Spinal cord (tissue), 10 donors: ENCODE results near the gene RARA. TPM values are rescaled to one million over a fixed set of nuclear protein-coding genes. Genes with fewer than 3 reads are reported as not detected.

Experiments
- DNase-seq, 6 donors: peaks; one replicate each; pipeline versions ENCODE4 v3.0.0 to v3.0.0-alpha.2; 2013 to 2015; ENCODE audit warnings: low spot score in 6 of 6, low read depth in 4 of 6
- H3K27ac ChIP-seq: one replicate; pipeline ENCODE4 v1.5.1; 2013; ENCODE audit warnings: low read depth, low read length, control low read depth
- H3K27me3 ChIP-seq: one replicate; pipeline ENCODE4 v1.6.1; 2013; ENCODE audit warnings: low read length; ENCODE audit not compliant: control insufficient read depth, insufficient read depth
- H3K36me3 ChIP-seq: one replicate; pipeline ENCODE4 v1.6.1; 2013; ENCODE audit warnings: low read length; ENCODE audit not compliant: control insufficient read depth, insufficient read depth
- H3K4me1 ChIP-seq: one replicate; pipeline ENCODE4 v1.6.1; 2013; ENCODE audit warnings: low read length; ENCODE audit not compliant: control insufficient read depth, insufficient read depth
- H3K4me3 ChIP-seq: one replicate; pipeline ENCODE4 v1.5.1; 2013; ENCODE audit warnings: low read depth, low read length, control low read depth
- H3K9me3 ChIP-seq: one replicate; pipeline ENCODE4 v1.6.1; 2013; ENCODE audit warnings: low read length; ENCODE audit not compliant: control insufficient read depth, insufficient read depth
- WGBS: methylation state at CpG from one replicate; pipeline ENCODE4 v1.1.5; 2013; ENCODE audit warnings: missing lambda C conversion rate; ENCODE audit not compliant: insufficient coverage; 5-methylcytosine and 5-hydroxymethylcytosine counted together
- polyA plus RNA-seq, 2 donors: library from polyadenylated mRNA; unstranded; fragments of 120-200 nt; gene quantifications; one replicate each; pipeline ENCODE4 v1.2.1, GENCODE V29; 2013; ENCODE audit not compliant: insufficient read length in 2 of 2
- total RNA-seq, 2 donors: library from RNA; depleted of rRNA in 1 of 2; stranded (reverse); fragments of 120-200 nt in 1 of 2; fragments of >200 nt in 1 of 2; gene quantifications; one replicate each; pipeline versions ENCODE4 v1.2.3 to v1.2.4, GENCODE V29; 2013 to 2014
- donor health status: healthy.

RARA gene
- total and polyA plus RNA-seq, 4 donors = 10.2 to 54.5 (median 36.9) TPM

DNA sequence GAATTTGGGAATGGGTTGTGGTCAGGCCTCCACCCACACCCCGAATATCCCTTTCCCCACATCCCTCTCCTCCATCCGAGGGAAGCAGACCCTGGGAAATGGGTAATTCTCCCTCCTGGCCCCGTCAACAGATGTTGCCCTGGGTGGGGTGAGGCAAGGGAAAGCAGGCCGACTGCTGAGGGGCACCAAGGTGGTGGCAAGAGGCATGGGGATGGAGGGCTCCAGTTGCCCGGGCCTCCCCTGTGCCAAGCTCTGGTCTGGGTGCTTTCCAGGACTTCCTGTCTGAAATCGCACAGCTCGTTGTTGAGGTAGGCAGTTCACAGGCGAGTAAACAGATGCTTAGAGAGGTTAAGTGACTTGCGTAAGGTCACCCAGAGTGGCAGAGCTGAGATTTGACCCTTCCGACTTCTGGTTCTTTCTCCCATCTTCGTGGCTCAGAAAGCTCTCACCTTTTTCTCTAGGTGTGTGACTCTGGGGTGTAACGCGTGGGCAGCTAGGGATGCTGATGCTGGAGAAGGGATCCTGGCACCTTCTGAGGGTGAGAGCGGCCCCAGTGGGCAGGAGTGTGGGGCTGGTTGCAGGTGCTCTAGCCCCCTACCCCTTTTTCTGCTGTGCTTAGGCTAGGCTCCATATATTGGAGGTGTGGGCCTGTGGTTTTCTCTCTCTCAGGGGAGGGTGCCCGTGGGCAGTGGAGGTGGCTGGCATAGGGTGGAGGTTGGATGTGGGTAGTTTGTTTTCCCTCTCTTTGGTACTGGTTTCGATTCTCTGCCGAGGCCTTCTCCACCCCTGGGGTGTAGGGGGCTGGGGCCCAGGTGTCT is 17.2 kb downstream of the RARA start:
- H3K27me3 ChIP-seq = no peaks in the 10 kb centered on the region
- no peaks in the 10 kb centered on the region for H3K9me3 ChIP-seq
- WGBS = 86% methylated on average over 7 of the region's 17 CpGs
- no peak overlapping the region for H3K27ac ChIP-seq
- peaks cover 83% of the 10 kb centered on the region for H3K4me1 ChIP-seq
- H3K4me3 ChIP-seq = no peak overlapping the region
- peaks cover 17% of the 10 kb centered on the region for H3K36me3 ChIP-seq
- DNase-seq = no peak

DNA sequence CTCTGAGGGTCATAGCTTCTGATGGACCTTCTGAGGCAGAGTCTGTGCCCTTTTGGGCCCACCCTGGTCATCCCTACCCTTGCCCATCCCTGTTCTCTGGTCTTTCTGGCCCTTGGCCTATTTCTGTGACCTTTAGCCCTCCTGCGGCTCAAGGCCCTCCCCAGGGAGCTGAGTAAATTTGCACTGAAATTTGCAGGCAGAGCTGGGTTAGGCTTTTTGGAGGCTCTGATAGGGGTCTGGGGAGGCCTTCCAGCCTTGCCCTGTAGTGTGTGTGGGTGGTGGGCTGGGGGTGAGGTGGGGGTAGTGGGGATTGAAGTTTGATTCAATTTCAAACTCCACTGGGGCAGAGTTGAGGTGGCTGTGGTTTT is 17.8 kb downstream of the RARA start:
- H3K9me3 ChIP-seq = no peaks in the 10 kb centered on the region
- WGBS = 88% methylated on average over 1 of the region's 1 CpG
- peaks cover 20% of the 10 kb centered on the region for H3K36me3 ChIP-seq
- no peak overlapping the region for H3K27ac ChIP-seq
- no peak overlapping the region for H3K4me3 ChIP-seq
- H3K4me1 ChIP-seq = peaks cover 83% of the 10 kb centered on the region
- H3K27me3 ChIP-seq = no peaks in the 10 kb centered on the region
- no peak for DNase-seq

- Histone ChIP-seq H3K27ac (no peak overlapping the region), H3K4me3 (no peak overlapping the region), H3K27me3 (no peaks in the 10 kb centered on the region), H3K4me1 (peaks cover 83% of the 10 kb centered on the region), H3K36me3 (peaks cover 25% of the 10 kb centered on the region), H3K9me3 (no peaks in the 10 kb centered on the region)
- DNase-seq = no peak
- WGBS = 87% methylated on average over 4 of the region's 4 CpGs
Observed at GRCh38 chr17:40327244-40327729, 18.3 kb downstream of the RARA start.

DNA sequence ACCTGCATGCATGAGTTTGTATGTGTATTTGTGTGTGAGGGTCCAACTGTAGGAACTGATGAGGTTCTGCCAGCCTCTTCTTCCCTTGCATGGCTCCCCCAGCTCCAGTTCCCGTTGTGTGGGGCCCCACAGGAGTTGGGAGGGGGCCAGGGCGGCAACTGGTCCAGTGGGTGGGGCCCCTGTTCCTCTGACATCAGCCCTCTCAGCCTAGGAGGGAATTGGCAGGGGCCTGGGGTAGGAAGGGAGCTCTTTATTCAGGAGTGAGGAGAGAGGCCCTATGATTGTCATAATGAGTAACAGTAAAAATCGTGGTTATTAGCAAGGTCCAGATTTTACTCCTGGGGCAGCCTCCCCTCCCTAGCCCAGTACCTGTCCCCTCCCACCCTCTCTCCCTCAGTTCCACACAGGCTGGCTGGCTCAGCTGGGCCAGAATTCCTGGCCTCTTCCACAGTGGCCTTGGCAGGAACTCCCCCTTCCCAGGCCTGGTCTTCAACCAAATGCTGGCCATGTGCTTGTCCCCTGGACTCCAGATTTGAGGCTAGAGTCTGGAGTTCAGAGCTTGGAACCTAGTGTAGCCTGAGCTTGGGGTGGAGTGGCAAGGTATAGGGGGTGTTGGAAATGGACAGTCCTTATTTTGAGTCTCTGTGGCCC is 18.9 kb downstream of the RARA start:
- Histone ChIP-seq H3K36me3 (peaks cover 28% of the 10 kb centered on the region), H3K4me1 (peaks cover 83% of the 10 kb centered on the region), H3K27me3 (no peaks in the 10 kb centered on the region), H3K4me3 (no peak overlapping the region), H3K9me3 (no peaks in the 10 kb centered on the region), H3K27ac (peak overlapping the region; percentile 1)
- no peak for DNase-seq
- no CpG with 5 or more reads among the region's 3 CpGs for WGBS

DNA sequence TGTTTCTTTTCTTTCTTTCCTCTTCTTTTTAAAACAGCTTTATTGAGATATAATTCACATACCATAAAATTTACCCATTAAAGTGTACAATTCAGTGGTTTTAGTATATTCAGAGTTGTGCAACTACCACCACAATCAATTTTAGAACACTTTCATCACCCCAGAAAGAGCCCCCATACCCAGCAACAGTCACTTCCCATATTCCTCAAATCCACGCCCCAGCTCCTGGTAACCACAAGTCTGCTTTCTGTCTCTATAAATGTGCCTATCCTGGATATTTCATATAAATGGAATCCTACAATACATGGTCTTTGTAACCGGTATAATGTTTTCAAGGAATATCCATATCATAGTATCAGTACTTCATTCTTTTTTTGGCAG is 19.4 kb downstream of the RARA start:
- Histone ChIP-seq H3K4me1 (peaks cover 83% of the 10 kb centered on the region), H3K9me3 (no peaks in the 10 kb centered on the region)

GRCh38 chr17:40329839-40330794 is 21.1 kb downstream of the RARA start:
- H3K27me3 ChIP-seq = no peaks in the 10 kb centered on the region
- no peaks in the 10 kb centered on the region for H3K9me3 ChIP-seq
- no peak overlapping the region for H3K27ac ChIP-seq
- DNase-seq = no peak
- H3K4me3 ChIP-seq = no peak overlapping the region
- WGBS = 22% methylated on average over 5 of the region's 11 CpGs
- H3K4me1 ChIP-seq = peaks cover 84% of the 10 kb centered on the region
- H3K36me3 ChIP-seq = peaks cover 38% of the 10 kb centered on the region

More for the DNA sequence above, 19.4 kb downstream of the RARA start:
- WGBS = 100% methylated on average over 1 of the region's 2 CpGs
- Histone ChIP-seq H3K4me3 (no peak overlapping the region), H3K27me3 (no peaks in the 10 kb centered on the region), H3K27ac (peak overlapping the region; percentile 1), H3K36me3 (peaks cover 32% of the 10 kb centered on the region)
- DNase-seq = no peak

DNA sequence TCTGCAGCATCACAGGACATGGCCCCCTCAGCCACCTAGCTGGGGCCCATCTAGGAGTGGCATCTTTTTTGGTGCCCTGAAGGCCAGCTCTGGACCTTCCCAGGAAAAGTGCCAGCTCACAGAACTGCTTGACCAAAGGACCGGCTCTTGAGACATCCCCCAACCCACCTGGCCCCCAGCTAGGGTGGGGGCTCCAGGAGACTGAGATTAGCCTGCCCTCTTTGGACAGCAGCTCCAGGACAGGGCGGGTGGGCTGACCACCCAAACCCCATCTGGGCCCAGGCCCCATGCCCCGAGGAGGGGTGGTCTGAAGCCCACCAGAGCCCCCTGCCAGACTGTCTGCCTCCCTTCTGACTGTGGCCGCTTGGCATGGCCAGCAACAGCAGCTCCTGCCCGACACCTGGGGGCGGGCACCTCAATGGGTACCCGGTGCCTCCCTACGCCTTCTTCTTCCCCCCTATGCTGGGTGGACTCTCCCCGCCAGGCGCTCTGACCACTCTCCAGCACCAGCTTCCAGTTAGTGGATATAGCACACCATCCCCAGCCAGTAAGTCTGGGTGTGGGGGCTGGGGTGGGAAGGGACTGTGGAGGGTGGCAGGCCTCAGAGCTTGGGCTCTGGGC is 22.0 kb downstream of the RARA start:
- WGBS = 82% methylated on average over 4 of the region's 10 CpGs
- H3K4me3 ChIP-seq = no peak overlapping the region
- H3K4me1 ChIP-seq = peaks cover 79% of the 10 kb centered on the region
- DNase-seq = no peak
- peaks cover 38% of the 10 kb centered on the region for H3K36me3 ChIP-seq
- peak overlapping the region; percentile 86 for H3K27ac ChIP-seq
- H3K9me3 ChIP-seq = no peaks in the 10 kb centered on the region
- no peaks in the 10 kb centered on the region for H3K27me3 ChIP-seq

- Histone ChIP-seq H3K4me1 (peaks cover 69% of the 10 kb centered on the region), H3K27me3 (no peaks in the 10 kb centered on the region), H3K4me3 (no peak overlapping the region), H3K9me3 (no peaks in the 10 kb centered on the region), H3K27ac (peak overlapping the region; percentile 86), H3K36me3 (peaks cover 35% of the 10 kb centered on the region)
- peak in 4 of 6 donors; percentile 62 to 93 (median 66) for DNase-seq
- WGBS = 27% methylated on average over 19 of the region's 22 CpGs
Observed at GRCh38 chr17:40331743-40332641, 23.0 kb downstream of the RARA start.
